Muscle of back (tissue), 11 donors: Measurements from ENCODE around the gene CYP24A1. TPM values are rescaled to one million over a fixed set of nuclear protein-coding genes. Genes with fewer than 3 reads are reported as not detected.

Experiments
- DNase-seq, 3 donors: peaks; one replicate each; pipeline versions ENCODE4 v3.0.0 to v3.0.0-alpha.2; 2013
- polyA plus RNA-seq, 10 donors: library from polyadenylated mRNA; unstranded; fragments of 120-200 nt; gene quantifications; one replicate each; pipeline ENCODE4 v1.2.1, GENCODE V29; 2013; ENCODE audit not compliant: insufficient read length in 10 of 10

CYP24A1 gene
- polyA plus RNA-seq, 10 donors, result 0.32 to 1.3 (median 0.54) TPM

- DNase-seq, result no peak
These were observed 29.5 kb upstream of the CYP24A1 start for GRCh38 chr20:54203281-54203680.

GRCh38 chr20:54201268-54201846 is 27.6 kb upstream of the CYP24A1 start:
- no peak for DNase-seq

GRCh38 chr20:54200487-54201267 is 26.9 kb upstream of the CYP24A1 start:
- no peak for DNase-seq

- DNase-seq, result peak; percentile 59 to 84 (median 79)
These were observed 26.0 kb upstream of the CYP24A1 start for GRCh38 chr20:54199721-54200176.

- no peak for DNase-seq
These were observed 25.5 kb upstream of the CYP24A1 start for GRCh38 chr20:54199283-54199682.

GRCh38 chr20:54197621-54198604 is 24.1 kb upstream of the CYP24A1 start:
- peak in 1 of 3 donors; percentile 52 for DNase-seq

GRCh38 chr20:54195483-54196472 is 22.0 kb upstream of the CYP24A1 start:
- no peak for DNase-seq

- DNase-seq, result peak in 2 of 3 donors; percentile 65 to 85
These were observed 21.1 kb upstream of the CYP24A1 start for GRCh38 chr20:54194724-54195438.

- no peak for DNase-seq
These were observed 20.0 kb upstream of the CYP24A1 start for GRCh38 chr20:54193817-54194216.

- peak in 1 of 3 donors; percentile 71 for DNase-seq
These were observed 16.4 kb upstream of the CYP24A1 start for GRCh38 chr20:54190217-54190616.

- no peak for DNase-seq
These were observed 15.8 kb upstream of the CYP24A1 start for GRCh38 chr20:54189630-54190029.

- DNase-seq, result peak in 1 of 3 donors; percentile 36
These were observed 14.5 kb upstream of the CYP24A1 start for GRCh38 chr20:54188132-54188849.

GRCh38 chr20:54184904-54185626 is 11.3 kb upstream of the CYP24A1 start:
- no peak for DNase-seq

GRCh38 chr20:54184071-54184470 is 10.3 kb upstream of the CYP24A1 start:
- DNase-seq, result peak in 1 of 3 donors; percentile 61

GRCh38 chr20:54180931-54181330 is 7.1 kb upstream of the CYP24A1 start:
- DNase-seq, result no peak

- no peak for DNase-seq
These were observed 6.2 kb upstream of the CYP24A1 start for GRCh38 chr20:54179946-54180345.

- no peak for DNase-seq
These were observed 4.5 kb upstream of the CYP24A1 start for GRCh38 chr20:54178256-54178655.

- no peak for DNase-seq
These were observed 3.6 kb upstream of the CYP24A1 start for GRCh38 chr20:54177378-54177777.

- DNase-seq, result peak in 1 of 3 donors; percentile 54
These were observed 2.8 kb upstream of the CYP24A1 start for GRCh38 chr20:54176610-54177009.
